Measurements from ENCODE around the gene GRHL1.

DNA sequence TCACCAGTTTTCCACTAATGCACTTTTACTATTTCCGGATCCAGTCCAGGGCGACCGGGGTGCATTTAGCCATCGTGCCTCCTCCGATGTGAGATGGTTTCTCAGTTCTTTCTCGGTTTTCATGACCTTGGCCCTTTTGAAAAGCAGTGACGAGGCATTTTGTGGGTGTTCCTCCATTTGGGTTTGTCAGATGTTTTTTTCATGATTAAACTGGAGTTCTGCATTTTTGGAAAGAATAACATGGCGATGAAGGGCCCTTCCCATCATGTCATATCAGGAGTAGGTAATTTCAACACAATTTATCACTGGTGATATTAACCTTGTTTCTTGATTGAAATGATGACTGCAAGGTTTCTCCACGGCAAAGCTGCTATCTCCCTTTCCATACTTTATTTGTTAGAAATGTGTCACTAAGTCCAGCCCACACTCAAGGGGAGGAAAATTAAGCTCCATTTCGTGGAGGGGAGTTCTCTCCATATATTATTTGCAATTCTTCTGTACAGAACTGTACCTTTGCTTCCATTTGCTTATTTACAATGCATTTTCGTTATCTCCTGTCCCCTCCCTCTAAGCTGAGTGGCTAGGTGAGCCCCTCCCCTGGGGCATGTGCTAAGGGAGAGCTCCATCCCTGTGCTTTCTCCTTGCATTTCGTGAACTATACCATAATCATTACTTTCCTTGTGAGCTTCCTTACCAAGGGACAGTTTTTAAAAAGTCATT is 83.0 kb downstream of the GRHL1 start:
- TF ChIP-seq, protein P1, sequence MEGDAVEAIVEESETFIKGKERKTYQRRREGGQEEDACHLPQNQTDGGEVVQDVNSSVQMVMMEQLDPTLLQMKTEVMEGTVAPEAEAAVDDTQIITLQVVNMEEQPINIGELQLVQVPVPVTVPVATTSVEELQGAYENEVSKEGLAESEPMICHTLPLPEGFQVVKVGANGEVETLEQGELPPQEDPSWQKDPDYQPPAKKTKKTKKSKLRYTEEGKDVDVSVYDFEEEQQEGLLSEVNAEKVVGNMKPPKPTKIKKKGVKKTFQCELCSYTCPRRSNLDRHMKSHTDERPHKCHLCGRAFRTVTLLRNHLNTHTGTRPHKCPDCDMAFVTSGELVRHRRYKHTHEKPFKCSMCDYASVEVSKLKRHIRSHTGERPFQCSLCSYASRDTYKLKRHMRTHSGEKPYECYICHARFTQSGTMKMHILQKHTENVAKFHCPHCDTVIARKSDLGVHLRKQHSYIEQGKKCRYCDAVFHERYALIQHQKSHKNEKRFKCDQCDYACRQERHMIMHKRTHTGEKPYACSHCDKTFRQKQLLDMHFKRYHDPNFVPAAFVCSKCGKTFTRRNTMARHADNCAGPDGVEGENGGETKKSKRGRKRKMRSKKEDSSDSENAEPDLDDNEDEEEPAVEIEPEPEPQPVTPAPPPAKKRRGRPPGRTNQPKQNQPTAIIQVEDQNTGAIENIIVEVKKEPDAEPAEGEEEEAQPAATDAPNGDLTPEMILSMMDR (IDR thresholded peaks at IDR 0.05; ENCODE audit: borderline replicate concordance, extremely low read depth, low read length, poor library complexity, severe bottlenecking) = no peak
- no peak for TF ChIP-seq EZH2 (IDR thresholded peaks at IDR 0.05; ENCODE audit: borderline replicate concordance, low read depth, low read length, severe bottlenecking)

All from DND-41 (cell line).